ENCODE data around the gene GATD1. TPM values are rescaled to one million over a fixed set of nuclear protein-coding genes. Genes with fewer than 3 reads are reported as not detected.

The GATD1 gene
- total RNA-seq, 1 donor from 2014 or later, result 12.2 TPM

GRCh38 chr11:815675-816432, 38.6 kb upstream of the GATD1 start:
- intact Hi-C loops (cut with DNase I), result no loop called here
- no peak for TF ChIP-seq CTCF (IDR thresholded peaks at IDR 0.05)
- Histone ChIP-seq H3K9me3 (no peaks in the 10 kb centered on the region), H3K27me3 (no peaks in the 10 kb centered on the region), H3K27ac (no peak overlapping the region), H3K4me1 (peaks cover 4 to 22% of the 10 kb centered on the region in 2 donors), H3K4me3 (no peak overlapping the region), H3K36me3 (peaks cover 25 to 28% of the 10 kb centered on the region in 2 donors)
- no peak for DNase-seq (ENCODE audit: low spot score in 2 of 2)

DNA sequence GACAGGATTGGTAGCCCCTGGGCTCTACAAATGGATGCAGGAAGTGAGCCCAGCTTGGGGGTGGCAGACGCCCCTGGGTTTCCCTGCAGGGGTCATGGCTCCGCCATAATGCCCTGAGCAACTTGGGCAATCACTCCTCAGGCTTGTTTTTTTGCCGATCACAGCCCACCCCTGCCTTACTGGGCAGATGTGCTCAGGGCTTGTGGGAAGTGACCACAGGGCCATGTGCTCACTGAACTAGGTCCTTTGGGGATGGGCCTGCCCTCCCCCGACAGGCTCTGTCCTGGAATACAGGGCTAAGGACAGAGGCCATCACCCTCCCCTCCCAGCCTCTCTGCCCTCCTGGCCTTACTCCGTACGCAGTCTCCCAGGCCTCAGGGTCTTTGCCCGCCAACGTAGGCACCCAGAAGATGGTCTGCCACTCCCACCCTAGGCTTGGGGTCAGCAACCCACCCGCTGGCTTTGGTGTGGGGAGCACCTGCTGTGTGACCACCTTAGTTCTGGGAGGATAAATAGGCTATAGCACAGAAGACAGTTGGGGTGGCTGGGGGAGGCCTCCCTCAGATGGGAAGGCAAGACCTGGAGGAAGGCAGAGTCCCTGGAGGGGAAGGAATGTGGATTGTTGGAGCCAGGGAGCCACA, 36.3 kb upstream of the GATD1 start:
- Histone ChIP-seq H3K9me3 (no peaks in the 10 kb centered on the region), H3K27me3 (no peaks in the 10 kb centered on the region), H3K4me1 (peaks cover 4 to 22% of the 10 kb centered on the region in 2 donors), H3K36me3 (peaks cover 25 to 28% of the 10 kb centered on the region in 2 donors), H3K27ac (no peak overlapping the region), H3K4me3 (no peak overlapping the region)
- no peak for DNase-seq (ENCODE audit: low spot score in 2 of 2)
- intact Hi-C loops (cut with DNase I), result no loop called here
- TF ChIP-seq CTCF (IDR thresholded peaks at IDR 0.05), result no peak

GRCh38 chr11:813072-813455, 35.8 kb upstream of the GATD1 start:
- H3K4me3 ChIP-seq, result no peak overlapping the region
- peaks cover 25 to 28% of the 10 kb centered on the region in 2 donors for H3K36me3 ChIP-seq
- H3K27me3 ChIP-seq, result no peaks in the 10 kb centered on the region
- intact Hi-C loops (cut with DNase I), result no loop called here
- no peak overlapping the region for H3K27ac ChIP-seq
- H3K9me3 ChIP-seq, result no peaks in the 10 kb centered on the region
- H3K4me1 ChIP-seq, result peaks cover 6 to 25% of the 10 kb centered on the region in 2 donors
- no peak for DNase-seq (ENCODE audit: low spot score in 2 of 2)
- TF ChIP-seq CTCF (IDR thresholded peaks at IDR 0.05), result no peak

DNA sequence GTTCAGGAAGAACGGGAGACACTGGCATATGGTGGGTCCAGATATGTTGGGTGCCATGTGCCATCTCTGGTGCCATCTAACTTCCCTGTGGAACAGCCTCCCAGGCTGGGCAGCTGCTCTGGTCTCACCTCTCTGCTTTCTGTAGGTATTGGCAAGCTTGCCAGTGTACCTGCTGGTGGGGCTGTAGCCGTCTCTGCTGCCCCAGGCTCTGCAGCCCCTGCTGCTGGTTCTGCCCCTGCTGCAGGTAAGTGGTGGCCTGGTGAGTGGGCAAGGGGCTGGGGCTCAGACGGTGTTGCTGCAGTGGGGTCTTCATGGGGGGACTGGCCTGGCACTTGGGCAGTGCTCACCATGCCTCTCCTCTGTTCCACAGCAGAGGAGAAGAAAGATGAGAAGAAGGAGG, 35.1 kb upstream of the GATD1 start:
- intact Hi-C loops (cut with DNase I), result no loop called here
- no peak overlapping the region for H3K4me3 ChIP-seq

More for the DNA sequence above, 35.1 kb upstream of the GATD1 start:
- H3K4me1 ChIP-seq, result peaks cover 6 to 25% of the 10 kb centered on the region in 2 donors
- DNase-seq (ENCODE audit: low spot score in 2 of 2), result no peak
- no peaks in the 10 kb centered on the region for H3K27me3 ChIP-seq
- H3K9me3 ChIP-seq, result no peaks in the 10 kb centered on the region
- H3K36me3 ChIP-seq, result peaks cover 25 to 28% of the 10 kb centered on the region in 2 donors
- no peak overlapping the region for H3K27ac ChIP-seq
- no peak for TF ChIP-seq CTCF (IDR thresholded peaks at IDR 0.05)
